Measurements from ENCODE around the gene CEP89. TPM values are rescaled to one million over a fixed set of nuclear protein-coding genes. Genes with fewer than 3 reads are reported as not detected.

The CEP89 gene
- total RNA-seq, 2 donors from 2014 or later, result 4.6 to 8.3 TPM

DNA sequence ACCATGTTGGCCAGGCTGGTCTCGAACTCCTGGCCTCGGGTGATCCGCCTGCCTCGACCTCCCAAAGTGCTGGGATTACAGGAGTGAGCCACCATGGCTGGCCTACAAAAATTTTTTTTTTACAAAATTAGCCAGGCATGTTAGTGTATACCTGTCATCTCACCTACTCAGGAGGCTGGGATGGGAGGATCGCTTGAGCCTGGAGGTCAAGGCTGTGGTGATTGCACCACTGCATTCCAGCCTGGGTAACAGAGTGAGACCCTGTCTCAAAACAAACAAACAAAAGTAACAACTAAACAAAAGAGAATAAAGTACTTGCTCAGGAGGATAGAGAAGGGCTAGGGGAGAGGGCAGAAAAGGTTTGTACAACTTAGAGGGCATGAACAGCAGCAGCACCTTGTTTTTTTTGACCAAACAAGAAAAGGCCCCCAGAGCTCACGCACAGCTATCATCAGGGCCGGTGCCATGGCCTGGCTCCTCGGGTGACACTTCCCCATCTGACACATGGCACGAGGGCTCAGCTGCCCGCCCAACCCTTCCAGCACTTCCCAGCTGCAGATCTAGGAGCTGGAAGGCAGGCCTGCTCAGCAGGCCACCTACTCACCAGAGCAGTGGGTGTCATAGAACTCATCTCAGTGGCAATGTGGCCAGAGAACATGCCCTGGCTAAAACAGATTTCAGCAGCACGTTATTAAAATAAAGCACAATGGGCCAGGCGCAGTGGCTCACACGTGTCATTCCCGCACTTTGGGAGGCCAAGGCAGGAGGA, 93.6 kb downstream of the CEP89 start:
- Histone ChIP-seq H3K27ac (no peak overlapping the region), H3K27me3 (no peaks in the 10 kb centered on the region), H3K36me3 (no peaks in the 10 kb centered on the region), H3K9me3 (no peaks in the 10 kb centered on the region), H3K4me3 (no peak overlapping the region), H3K4me1 (no peaks in the 10 kb centered on the region)
- DNase-seq (ENCODE audit: low spot score), result no peak
- no peak for TF ChIP-seq CTCF (IDR thresholded peaks at IDR 0.05)

DNA sequence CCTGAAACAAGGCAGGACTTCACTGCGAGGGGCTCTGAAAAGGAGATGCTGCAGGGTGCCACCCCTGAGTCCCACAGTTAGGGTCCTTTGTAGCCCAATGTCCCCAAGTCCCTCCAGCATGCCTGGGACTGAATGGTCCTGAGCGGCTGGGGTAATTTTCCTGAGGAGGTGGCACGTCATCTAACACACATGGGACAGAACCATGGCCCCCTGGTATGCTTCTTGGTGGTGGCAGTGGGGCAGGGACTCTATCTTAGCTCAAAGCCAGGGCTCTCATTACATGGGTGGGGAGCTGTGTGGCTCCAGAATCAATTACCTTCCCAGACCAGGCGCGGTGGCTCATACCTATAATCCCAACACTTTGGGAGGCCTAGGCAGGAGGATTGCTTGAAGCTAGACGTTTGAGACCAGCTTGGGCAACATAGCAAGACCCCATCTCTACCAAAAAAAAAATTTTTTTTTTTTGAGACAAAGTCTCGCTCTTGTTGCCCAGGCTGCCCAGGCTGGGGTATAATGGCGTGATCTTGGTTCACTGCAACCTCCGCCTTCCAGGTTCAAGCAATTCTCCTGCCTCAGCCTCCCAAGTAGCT, 94.3 kb downstream of the CEP89 start:
- no peaks in the 10 kb centered on the region for H3K36me3 ChIP-seq
- no peak overlapping the region for H3K4me3 ChIP-seq
- no peak for DNase-seq (ENCODE audit: low spot score)
- H3K27me3 ChIP-seq, result no peaks in the 10 kb centered on the region
- no peaks in the 10 kb centered on the region for H3K9me3 ChIP-seq
- no peak overlapping the region for H3K27ac ChIP-seq
- no peaks in the 10 kb centered on the region for H3K4me1 ChIP-seq
- no peak for TF ChIP-seq CTCF (IDR thresholded peaks at IDR 0.05)

DNA sequence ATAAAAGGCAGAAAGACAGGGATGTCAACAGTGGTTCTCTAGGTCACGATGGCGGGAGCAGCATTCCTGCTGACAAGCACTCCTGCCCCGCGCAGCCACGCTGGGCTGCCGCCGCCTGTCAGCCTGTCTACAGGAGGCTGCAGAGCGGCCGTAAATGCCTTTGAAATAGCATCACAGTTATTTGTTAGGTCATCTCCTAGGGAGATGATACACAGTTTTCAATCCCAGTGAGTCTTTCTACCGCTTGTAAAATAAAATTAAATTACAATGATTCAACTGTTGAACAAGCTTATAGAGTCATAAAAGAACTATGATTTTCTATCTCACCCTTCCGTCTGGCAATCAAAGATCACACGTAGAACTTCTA, 94.9 kb downstream of the CEP89 start:
- TF ChIP-seq CTCF (IDR thresholded peaks at IDR 0.05), result no peak
- no peak overlapping the region for H3K27ac ChIP-seq
- H3K4me1 ChIP-seq, result no peaks in the 10 kb centered on the region
- no peaks in the 10 kb centered on the region for H3K9me3 ChIP-seq
- no peak for DNase-seq (ENCODE audit: low spot score)
- no peak overlapping the region for H3K4me3 ChIP-seq
- no peaks in the 10 kb centered on the region for H3K36me3 ChIP-seq
- H3K27me3 ChIP-seq, result no peaks in the 10 kb centered on the region

GRCh38 chr19:32876236-32876918, 95.4 kb downstream of the CEP89 start:
- Histone ChIP-seq H3K36me3 (no peaks in the 10 kb centered on the region), H3K27me3 (no peaks in the 10 kb centered on the region), H3K27ac (no peak overlapping the region), H3K4me3 (no peak overlapping the region), H3K4me1 (no peaks in the 10 kb centered on the region), H3K9me3 (no peaks in the 10 kb centered on the region)
- no peak for TF ChIP-seq CTCF (IDR thresholded peaks at IDR 0.05)
- DNase-seq (ENCODE audit: low spot score), result no peak

GRCh38 chr19:32875428-32875827, 96.3 kb downstream of the CEP89 start:
- TF ChIP-seq CTCF (IDR thresholded peaks at IDR 0.05), result no peak
- Histone ChIP-seq H3K36me3 (no peaks in the 10 kb centered on the region), H3K9me3 (no peaks in the 10 kb centered on the region), H3K4me1 (no peaks in the 10 kb centered on the region), H3K4me3 (no peak overlapping the region), H3K27ac (no peak overlapping the region), H3K27me3 (no peaks in the 10 kb centered on the region)
- no peak for DNase-seq (ENCODE audit: low spot score)

Measured in right atrium auricular region (tissue), 2 donors.